ENCODE data around the gene MRPL24. TPM values are rescaled to one million over a fixed set of nuclear protein-coding genes. Genes with fewer than 3 reads are reported as not detected.

The MRPL24 gene
- total RNA-seq, 1 donor from 2014 or later: 124 TPM

DNA sequence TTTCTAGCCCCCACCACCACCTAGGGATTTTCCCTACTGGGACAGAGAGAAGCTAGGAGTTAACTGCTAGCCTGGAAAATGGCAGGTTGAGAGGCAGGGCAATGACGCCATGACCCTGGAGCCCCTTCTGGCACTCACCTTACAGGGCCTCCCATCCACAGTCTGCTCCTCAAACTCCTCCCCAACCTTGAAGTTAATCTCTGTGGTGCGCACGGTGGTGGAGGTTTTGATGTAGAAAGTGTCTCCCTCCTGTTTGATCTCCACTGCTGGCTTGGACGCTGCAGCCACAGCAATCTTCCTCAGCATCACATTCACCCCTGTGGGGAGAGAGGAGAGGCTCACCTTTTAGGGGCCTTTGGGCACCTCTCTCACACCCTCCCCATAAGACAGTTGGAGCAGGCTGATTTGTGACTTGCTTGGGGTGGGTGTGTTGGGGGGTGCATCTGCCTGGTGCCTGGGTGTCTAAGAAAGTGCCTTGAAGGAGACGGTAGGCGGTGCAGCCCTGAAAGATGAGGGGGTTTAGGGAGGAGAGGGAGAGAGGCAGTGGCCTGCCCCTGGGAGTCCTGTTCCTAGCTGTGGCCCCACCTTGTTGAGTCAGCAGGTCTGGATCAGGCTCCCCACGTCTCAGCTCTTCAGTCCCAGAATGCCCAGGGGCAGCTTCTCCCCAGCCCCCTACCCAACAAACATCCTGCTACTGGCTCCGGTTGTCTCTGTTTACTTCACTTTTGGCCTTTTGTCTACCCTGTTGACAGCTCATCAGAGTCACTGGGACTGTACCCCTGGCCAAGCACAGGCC, 40.0 kb downstream of the MRPL24 start:
- DNase-seq (ENCODE audit: low spot score): no peak

DNA sequence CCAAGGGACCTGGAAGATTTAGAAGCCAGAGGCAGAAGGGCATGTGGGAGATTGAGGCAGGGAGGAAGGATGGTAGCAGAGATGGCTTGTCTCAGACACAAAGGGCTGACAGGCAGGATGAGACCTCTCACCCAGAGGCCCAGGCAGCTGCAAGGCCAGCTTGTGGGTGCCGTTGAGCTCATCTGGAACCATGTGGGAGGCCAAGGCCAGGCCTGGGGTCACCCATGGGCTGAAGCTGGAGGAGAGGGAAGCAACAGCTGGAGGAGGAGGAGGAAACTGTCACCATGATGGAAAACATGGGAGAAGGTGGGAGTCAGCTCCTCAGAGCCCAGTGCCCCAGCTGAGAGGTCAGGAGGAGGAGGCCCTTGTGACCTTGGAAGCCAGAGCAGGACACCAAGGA, 41.9 kb downstream of the MRPL24 start:
- DNase-seq (ENCODE audit: low spot score): no peak
- no peaks in the 10 kb centered on the region for H3K4me1 Mint-ChIP-seq (ENCODE audit: low read depth)
- H3K9me3 Mint-ChIP-seq: no peaks in the 10 kb centered on the region
- peaks cover 33% of the 10 kb centered on the region for H3K27me3 Mint-ChIP-seq (ENCODE audit: low read depth)
- H3K27ac Mint-ChIP-seq: no peak overlapping the region
- intact Hi-C loops (cut with micrococcal nuclease): no loop called here
- H3K4me3 Mint-ChIP-seq (ENCODE audit: low read depth): no peak overlapping the region
- H3K36me3 Mint-ChIP-seq (ENCODE audit: low read depth): no peaks in the 10 kb centered on the region

More for the DNA sequence above, 40.0 kb downstream of the MRPL24 start:
- intact Hi-C loops (cut with micrococcal nuclease): no loop called here
- Mint-ChIP-seq H3K27ac (no peak overlapping the region), H3K4me1 (ENCODE audit: low read depth) (peaks cover 10% of the 10 kb centered on the region), H3K9me3 (no peaks in the 10 kb centered on the region), H3K27me3 (ENCODE audit: low read depth) (peaks cover 44% of the 10 kb centered on the region), H3K36me3 (ENCODE audit: low read depth) (no peaks in the 10 kb centered on the region), H3K4me3 (ENCODE audit: low read depth) (no peak overlapping the region)

DNA sequence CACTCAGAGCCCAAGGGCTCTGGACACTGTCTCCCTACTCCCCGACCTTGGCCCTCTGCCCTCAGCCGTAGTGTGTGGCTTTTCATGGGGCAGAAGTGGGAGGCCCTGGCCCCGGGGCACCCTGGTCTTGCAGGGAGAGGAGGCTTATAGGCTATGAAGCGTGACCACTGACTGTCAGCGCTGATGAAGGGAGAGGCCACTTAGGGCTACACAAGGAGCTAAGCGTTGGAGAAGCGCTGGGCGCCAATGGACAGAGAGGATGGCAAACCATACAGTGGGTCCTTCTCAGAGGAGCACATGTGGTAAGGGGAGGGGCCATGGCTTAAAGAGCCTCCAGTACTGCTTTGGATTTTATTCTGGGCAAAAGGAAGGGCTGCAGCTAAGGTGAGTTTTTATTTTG, 43.4 kb downstream of the MRPL24 start:
- DNase-seq (ENCODE audit: low spot score): no peak

DNA sequence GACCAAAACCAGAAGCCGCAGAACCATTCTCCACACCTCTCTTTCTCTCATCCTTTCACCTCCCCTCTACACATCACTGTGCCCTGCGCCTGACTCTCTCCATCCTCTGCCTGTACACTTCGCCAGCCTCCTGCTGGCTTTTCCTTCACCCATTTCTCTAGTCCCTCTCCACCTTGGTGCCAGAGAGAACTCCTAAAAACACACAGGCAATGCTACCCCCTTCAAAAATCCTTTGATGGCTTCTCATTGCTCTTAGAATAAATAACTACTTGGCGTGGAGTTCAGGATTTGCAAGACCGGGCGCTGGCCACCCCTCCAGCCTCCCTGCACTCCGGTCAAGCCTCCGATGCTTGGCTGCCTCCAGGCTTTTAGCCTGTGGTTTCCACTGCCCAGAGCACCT, 44.1 kb downstream of the MRPL24 start:
- peaks cover 7% of the 10 kb centered on the region for H3K4me1 Mint-ChIP-seq (ENCODE audit: low read depth)

More for the DNA sequence above, 43.4 kb downstream of the MRPL24 start:
- H3K27ac Mint-ChIP-seq: no peak overlapping the region
- H3K9me3 Mint-ChIP-seq: no peaks in the 10 kb centered on the region
- H3K4me1 Mint-ChIP-seq (ENCODE audit: low read depth): peaks cover 2% of the 10 kb centered on the region
- intact Hi-C loops (cut with micrococcal nuclease): no loop called here
- no peak overlapping the region for H3K4me3 Mint-ChIP-seq (ENCODE audit: low read depth)
- no peaks in the 10 kb centered on the region for H3K36me3 Mint-ChIP-seq (ENCODE audit: low read depth)
- H3K27me3 Mint-ChIP-seq (ENCODE audit: low read depth): peaks cover 36% of the 10 kb centered on the region

DNA sequence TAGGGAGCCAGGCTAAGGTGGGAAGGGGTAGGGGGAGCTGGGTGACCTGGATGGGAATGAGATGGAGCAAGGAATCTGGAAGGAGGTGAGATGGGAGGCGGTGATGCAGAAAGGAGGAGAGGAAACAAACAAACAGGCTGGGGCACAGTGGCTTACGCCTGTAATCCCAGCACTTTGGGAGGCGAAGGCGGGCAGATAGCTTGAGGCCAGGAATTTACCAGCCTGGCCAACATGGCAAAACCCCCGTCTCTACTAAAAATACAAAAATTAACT, 46.3 kb downstream of the MRPL24 start:
- H3K27ac Mint-ChIP-seq: no peak overlapping the region
- H3K36me3 Mint-ChIP-seq (ENCODE audit: low read depth): no peaks in the 10 kb centered on the region
- no peak overlapping the region for H3K4me3 Mint-ChIP-seq (ENCODE audit: low read depth)
- intact Hi-C loops (cut with micrococcal nuclease): no loop called here
- H3K9me3 Mint-ChIP-seq: no peaks in the 10 kb centered on the region
- peaks cover 11% of the 10 kb centered on the region for H3K4me1 Mint-ChIP-seq (ENCODE audit: low read depth)
- peaks cover 56% of the 10 kb centered on the region for H3K27me3 Mint-ChIP-seq (ENCODE audit: low read depth)
- DNase-seq (ENCODE audit: low spot score): no peak

More for the DNA sequence above, 44.1 kb downstream of the MRPL24 start:
- H3K27me3 Mint-ChIP-seq (ENCODE audit: low read depth): peaks cover 43% of the 10 kb centered on the region
- no peaks in the 10 kb centered on the region for H3K9me3 Mint-ChIP-seq
- intact Hi-C loops (cut with micrococcal nuclease): no loop called here
- no peak overlapping the region for H3K27ac Mint-ChIP-seq
- no peak for DNase-seq (ENCODE audit: low spot score)
- no peak overlapping the region for H3K4me3 Mint-ChIP-seq (ENCODE audit: low read depth)
- H3K36me3 Mint-ChIP-seq (ENCODE audit: low read depth): no peaks in the 10 kb centered on the region

DNA sequence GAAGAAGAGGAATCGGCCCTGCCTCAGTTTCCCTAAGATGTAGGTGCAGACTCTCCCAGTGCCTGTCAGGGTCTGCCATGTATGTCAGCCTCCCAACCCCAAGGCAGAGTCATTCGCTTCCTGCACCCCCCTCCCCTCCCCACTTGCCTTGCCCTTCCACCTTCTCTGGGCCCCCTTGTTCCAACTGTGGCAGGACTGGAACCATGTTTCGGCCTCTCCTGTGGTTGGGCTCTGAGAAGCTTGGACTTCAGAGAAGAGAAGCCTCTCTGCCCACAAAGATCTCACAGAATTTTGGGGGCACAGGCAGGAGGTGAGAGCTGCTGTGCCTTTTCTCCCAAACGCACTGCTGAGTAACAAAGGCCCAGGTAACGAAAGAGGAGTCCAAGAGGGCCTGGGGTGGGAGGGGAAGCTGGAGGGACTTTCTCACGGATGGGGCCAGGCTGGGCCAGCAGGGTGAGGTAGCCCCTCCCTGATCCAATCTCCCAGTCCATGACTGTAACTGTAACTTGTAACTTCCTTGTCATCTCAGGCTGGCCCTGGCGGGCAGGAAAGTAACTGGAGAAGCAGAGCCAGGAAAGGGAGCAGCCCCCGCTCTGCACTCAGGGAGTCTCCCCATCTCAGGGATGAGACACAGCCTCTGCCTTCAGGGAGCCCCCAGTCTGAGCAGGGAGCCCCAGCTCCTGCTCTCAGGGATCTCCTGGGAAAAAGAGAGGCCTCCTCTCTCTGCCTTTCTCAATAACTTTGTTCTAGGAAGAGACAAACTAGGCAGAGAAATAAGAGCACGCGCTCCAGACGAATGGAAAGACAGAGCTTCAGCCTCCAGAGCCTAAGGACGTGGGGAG, 46.8 kb downstream of the MRPL24 start:
- H3K4me1 Mint-ChIP-seq (ENCODE audit: low read depth): peaks cover 13% of the 10 kb centered on the region
- peaks cover 59% of the 10 kb centered on the region for H3K27me3 Mint-ChIP-seq (ENCODE audit: low read depth)
- no peaks in the 10 kb centered on the region for H3K9me3 Mint-ChIP-seq
- H3K4me3 Mint-ChIP-seq (ENCODE audit: low read depth): no peak overlapping the region
- no peaks in the 10 kb centered on the region for H3K36me3 Mint-ChIP-seq (ENCODE audit: low read depth)
- intact Hi-C loops (cut with micrococcal nuclease): no loop called here
- no peak for DNase-seq (ENCODE audit: low spot score)
- H3K27ac Mint-ChIP-seq: no peak overlapping the region

DNA sequence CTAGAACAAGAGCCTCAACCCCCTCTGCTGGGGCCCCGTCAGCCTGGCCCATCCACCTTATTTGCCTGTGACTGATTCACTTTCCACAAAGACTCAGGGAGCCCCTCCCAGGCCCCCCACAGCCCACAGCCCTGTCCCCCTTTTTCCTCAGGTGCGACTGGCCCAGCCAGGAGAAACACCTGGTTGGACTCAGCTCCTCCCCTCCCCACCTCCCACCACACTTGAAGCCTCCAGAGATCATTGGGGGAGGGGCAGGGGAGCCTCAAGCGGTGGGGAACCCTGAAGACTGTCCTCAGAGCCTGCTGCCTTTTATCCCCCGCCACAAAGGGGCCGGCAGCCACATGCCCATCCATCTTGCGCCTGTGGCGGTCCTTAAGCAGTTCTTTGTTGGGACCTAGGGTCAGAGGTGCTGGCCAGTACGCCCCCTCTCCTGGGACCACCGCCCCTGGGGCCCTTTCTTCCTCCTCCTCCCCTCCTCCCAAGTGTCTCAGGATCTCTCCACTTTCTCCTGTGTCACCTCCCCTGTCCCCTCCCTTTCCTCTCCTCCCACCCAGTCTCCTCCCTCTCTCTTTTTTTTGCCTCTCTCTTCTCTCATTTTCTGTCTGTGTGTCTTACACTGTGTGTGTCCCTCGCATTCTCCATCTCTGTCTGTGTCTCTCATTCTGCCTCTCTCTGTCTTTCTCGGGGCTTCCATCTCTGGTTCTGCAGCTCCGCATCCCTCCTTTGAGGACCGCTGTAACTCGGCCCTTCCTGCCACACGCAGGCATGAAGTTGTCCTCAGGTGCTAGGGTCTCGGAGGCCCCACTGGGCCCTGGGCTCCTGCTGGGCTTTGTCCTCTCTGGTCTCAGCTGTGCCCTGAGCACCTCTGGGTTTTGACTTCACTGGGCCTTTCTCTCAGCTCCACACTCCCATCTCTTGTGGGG, 47.7 kb downstream of the MRPL24 start:
- H3K36me3 Mint-ChIP-seq (ENCODE audit: low read depth): no peaks in the 10 kb centered on the region
- no peak overlapping the region for H3K27ac Mint-ChIP-seq
- no peak for DNase-seq (ENCODE audit: low spot score)
- peaks cover 13% of the 10 kb centered on the region for H3K4me1 Mint-ChIP-seq (ENCODE audit: low read depth)
- H3K4me3 Mint-ChIP-seq (ENCODE audit: low read depth): no peak overlapping the region
- intact Hi-C loops (cut with micrococcal nuclease): no loop called here
- H3K27me3 Mint-ChIP-seq (ENCODE audit: low read depth): peaks cover 62% of the 10 kb centered on the region
- no peaks in the 10 kb centered on the region for H3K9me3 Mint-ChIP-seq

DNA sequence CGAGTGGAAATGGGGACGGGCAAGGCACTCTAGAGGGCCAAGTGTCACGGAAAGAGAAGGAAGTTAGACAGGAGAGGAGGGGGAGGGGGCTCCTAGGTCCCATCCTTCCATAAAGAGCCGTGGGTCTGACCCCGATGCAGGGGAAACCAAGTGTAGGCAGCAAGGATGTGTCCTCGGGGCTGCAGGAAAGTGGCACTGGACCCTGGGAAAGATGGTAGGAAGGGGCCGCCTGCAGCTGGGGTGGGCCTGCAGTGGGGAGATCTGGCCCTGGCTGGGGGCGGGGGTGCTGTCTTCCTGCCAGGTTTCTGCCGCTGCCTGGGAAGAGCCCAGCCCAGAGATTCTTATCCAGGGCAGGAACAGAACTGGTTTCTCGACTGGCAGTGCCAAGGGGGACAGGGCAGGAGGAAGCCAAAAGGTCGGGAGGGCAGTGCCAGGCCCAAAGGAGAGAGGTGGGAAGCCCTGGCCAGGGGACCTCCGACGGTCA, 48.4 kb downstream of the MRPL24 start:
- no peaks in the 10 kb centered on the region for H3K36me3 Mint-ChIP-seq (ENCODE audit: low read depth)

DNA sequence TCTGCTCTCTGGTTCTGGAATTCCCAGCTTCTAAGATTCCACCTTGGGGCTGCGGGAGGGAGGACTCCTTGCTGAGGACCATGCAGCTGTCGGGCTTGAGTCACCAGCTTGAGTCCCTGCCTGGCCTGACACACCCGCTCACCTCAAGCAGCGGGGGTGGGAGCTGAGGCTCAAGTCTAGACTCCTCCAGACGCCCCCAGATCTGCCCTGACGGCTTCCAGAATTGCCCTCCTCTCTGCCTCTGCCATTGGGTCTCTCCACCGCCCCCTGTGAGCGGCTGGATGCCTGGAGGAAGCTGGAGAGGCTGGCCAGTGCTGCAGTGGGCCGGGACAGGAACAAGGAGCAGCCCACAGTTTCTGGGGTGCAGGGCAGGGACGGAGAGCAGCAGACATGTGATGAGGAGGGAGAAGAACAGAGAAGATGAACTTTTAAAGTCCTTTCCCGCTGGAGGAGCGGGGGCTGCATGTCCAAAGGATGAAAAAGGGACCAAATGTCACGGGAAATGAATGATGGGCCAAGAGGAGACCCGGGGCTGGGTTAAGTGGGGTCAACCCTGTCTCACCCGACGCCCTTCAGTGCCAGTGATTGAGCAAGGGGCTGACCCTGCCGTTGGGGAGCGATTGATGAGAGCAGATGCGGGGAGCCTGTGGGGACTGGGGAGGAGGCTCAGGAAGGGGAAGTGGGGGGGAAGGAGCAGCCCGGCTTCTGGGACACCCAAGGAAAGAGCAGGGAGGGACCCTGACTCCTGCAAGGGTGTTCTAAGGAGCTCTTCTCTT, 49.0 kb downstream of the MRPL24 start:
- no peak overlapping the region for H3K27ac Mint-ChIP-seq
- H3K4me1 Mint-ChIP-seq (ENCODE audit: low read depth): peaks cover 13% of the 10 kb centered on the region
- intact Hi-C loops (cut with micrococcal nuclease): no loop called here
- no peak overlapping the region for H3K4me3 Mint-ChIP-seq (ENCODE audit: low read depth)
- H3K9me3 Mint-ChIP-seq: no peaks in the 10 kb centered on the region
- DNase-seq (ENCODE audit: low spot score): no peak
- peaks cover 56% of the 10 kb centered on the region for H3K27me3 Mint-ChIP-seq (ENCODE audit: low read depth)
- H3K36me3 Mint-ChIP-seq (ENCODE audit: low read depth): no peaks in the 10 kb centered on the region

More for the DNA sequence above, 48.4 kb downstream of the MRPL24 start:
- Mint-ChIP-seq H3K4me1 (ENCODE audit: low read depth) (peaks cover 13% of the 10 kb centered on the region), H3K27ac (no peak overlapping the region), H3K27me3 (ENCODE audit: low read depth) (peaks cover 61% of the 10 kb centered on the region), H3K4me3 (ENCODE audit: low read depth) (no peak overlapping the region), H3K9me3 (no peaks in the 10 kb centered on the region)
- intact Hi-C loops (cut with micrococcal nuclease): no loop called here
- DNase-seq (ENCODE audit: low spot score): no peak

DNA sequence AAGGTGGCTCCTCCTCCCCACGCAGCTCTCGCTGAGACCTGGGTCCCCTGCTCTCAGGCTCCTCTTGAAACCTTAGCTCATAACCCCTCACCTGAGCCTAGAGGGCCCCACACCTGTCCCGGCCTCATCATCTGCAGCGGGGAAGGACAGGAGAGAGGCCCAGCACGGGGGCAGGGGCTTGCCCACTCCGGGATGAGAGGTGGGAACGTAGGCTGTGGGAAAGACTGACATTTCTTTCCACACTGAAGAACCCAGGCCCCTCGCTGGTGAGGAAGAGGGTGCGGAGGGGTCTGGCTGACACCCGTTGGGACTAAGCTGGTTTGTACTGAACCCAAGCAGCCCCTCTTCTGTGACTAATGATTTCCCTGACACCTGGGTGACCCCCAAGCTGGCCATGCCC, 49.7 kb downstream of the MRPL24 start:
- H3K36me3 Mint-ChIP-seq (ENCODE audit: low read depth): no peaks in the 10 kb centered on the region
- H3K27ac Mint-ChIP-seq: no peak overlapping the region
- H3K27me3 Mint-ChIP-seq (ENCODE audit: low read depth): peaks cover 54% of the 10 kb centered on the region
- intact Hi-C loops (cut with micrococcal nuclease): no loop called here
- DNase-seq (ENCODE audit: low spot score): no peak
- H3K4me3 Mint-ChIP-seq (ENCODE audit: low read depth): no peak overlapping the region
- H3K4me1 Mint-ChIP-seq (ENCODE audit: low read depth): peaks cover 13% of the 10 kb centered on the region
- H3K9me3 Mint-ChIP-seq: no peaks in the 10 kb centered on the region

DNA sequence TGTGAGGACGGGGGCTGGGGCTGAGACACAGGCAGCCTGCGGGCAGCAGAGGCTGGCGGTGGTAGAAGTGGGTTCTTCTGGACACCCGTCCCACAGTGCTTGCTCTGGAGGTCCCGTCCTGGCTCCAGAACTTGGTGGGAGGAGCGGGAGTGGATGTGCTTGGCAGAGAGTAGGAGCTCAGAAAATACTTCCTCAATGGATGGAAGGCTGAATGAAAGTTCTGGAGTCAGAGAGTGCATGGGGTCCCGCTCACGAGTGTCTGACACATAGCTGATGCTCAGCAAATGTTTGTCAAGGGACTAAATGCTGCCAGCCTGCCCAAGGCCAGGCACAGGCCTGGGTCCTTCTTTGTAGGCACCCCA, 50.2 kb downstream of the MRPL24 start:
- Mint-ChIP-seq H3K27ac (no peak overlapping the region), H3K9me3 (no peaks in the 10 kb centered on the region), H3K4me3 (ENCODE audit: low read depth) (no peak overlapping the region), H3K36me3 (ENCODE audit: low read depth) (no peaks in the 10 kb centered on the region), H3K4me1 (ENCODE audit: low read depth) (peaks cover 13% of the 10 kb centered on the region), H3K27me3 (ENCODE audit: low read depth) (peaks cover 54% of the 10 kb centered on the region)
- intact Hi-C loops (cut with micrococcal nuclease): no loop called here
- DNase-seq (ENCODE audit: low spot score): no peak

Data from activated T-helper 2 cell treated with anti-CD3 and anti-CD28 coated beads, Interferon-gamma antibody, Interleukin-2, Interleukin-4, amounts not matched to agents 10 μg/mL and 5 μg/mL and 100 μg/mL, durations not matched to agents 14 hours and 24 hours and 36 hours (primary cell).